T47D (cell line): Measurements from ENCODE around the gene MAPKAP1.

Experiments used
- DNase-seq, 2 experiments: peaks; one replicate each; pipeline versions ENCODE4 v3.0.0 to v3.0.0-alpha.2; 2011 to 2012; ENCODE audit warnings: low read depth in 1 of 2, low spot score in 1 of 2
- JUND ChIP-seq: IDR thresholded peaks from 2 replicates; pipeline ENCODE4 v1.6.1; 2012; ENCODE audit warnings: low read depth
- in situ Hi-C: cut with HindIII; loops from 2 replicates; pipeline ENCODE4 v1.10.0; 2016; ENCODE audit warnings: low sequenced_read_pairs, low pct_unique_long_range_greater_than_20kb

The MAPKAP1 gene

DNA sequence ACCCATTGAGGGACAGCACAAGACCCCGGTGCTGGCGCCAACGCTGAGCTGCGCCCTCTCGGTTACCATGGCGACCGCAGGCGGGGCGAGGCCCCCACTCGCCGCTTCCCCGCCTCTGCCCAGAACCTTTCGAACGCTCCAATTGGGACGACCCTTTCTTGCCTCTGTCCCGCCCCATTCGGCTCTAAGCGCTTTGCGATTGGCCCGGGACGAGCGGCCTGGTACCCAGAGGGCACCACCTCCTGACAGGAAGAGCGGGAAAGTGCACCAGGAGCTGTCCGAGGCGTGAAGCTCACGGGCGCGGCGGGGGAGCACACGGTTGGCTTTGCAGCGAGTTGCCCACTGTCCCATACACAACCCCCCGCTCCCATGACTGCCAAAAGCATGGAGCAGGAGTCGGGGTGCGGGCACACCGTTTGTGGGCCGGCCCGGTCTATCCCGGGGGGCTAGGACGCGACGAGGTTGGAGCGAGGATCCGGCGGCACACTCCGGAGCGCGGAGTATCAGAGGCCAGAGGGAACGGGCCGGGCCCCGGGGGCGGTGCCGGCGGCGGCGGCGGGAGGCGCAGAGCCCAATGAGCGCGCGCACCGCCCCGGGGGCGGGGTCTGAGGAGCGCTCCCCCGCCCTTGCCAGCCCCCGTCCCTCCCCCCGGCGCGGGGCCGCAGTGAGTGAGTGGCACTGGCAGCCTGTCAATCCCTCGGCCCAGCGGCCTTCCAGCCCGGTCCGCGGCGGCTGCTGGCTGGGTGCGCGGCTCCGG, 39.2 kb upstream of the MAPKAP1 start:
- TF ChIP-seq JUND = no peak
- in situ Hi-C loops = no loop called here
- DNase-seq = peak; percentile 99

DNA sequence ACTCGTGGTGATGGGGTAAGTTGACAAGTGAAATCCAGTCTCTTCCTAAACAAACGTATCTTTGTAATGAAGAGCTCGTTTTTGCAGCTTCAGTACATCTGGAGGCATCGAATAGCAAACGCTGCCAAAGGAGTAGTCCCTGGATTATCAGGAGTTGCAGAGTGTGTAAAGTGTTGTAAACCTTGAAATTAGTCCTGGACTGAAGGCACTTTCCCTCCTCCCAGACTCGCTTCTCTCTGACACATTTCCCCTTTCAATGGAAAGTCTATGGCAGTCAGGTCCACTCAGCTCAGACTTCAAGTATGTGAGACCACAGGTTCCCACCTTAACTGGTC, 38.6 kb upstream of the MAPKAP1 start:
- in situ Hi-C loops = no loop called here
- TF ChIP-seq JUND = no peak
- no peak for DNase-seq

DNA sequence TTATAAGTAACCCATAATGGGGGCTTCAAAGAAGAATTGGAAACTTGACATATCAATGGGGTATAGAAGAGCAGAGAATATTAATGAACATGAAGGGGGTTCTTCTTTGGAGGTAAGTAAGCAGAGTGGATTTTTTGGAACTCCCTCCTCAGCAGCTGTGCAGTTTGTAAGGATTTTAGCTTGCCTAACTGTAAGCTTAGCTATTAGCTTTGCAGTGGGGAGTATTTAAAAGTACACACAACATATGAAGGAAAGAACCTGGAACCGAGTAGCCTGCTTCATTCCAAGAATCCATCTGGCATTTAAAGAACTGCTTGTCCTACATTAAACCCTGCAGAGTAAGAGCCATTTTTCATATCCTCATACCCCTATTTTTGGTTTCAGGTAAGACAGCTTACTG, 38.0 kb upstream of the MAPKAP1 start:
- in situ Hi-C loops = no loop called here

DNA sequence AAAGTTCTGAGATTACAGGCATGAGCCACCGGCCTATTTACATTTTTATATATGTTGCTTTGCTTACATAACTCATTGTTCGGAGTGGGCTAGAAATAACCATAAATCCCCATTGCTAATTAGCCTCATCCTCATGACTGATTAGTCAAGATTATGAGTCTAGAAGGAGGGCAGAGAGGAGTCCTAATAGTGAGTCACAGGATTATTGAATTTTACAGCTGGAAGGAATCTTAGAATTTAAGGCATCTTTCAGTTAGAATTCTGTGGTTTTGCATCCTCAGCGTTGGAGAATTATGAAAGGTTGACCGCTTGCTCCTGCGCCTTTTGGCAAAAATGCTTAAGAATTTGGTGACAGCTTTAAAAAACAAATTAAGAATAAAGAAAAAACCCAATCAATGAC, 37.6 kb upstream of the MAPKAP1 start:
- DNase-seq = no peak
- TF ChIP-seq JUND = no peak
- in situ Hi-C loops = no loop called here

More for the DNA sequence above, 38.0 kb upstream of the MAPKAP1 start:
- TF ChIP-seq JUND = no peak
- no peak for DNase-seq

DNA sequence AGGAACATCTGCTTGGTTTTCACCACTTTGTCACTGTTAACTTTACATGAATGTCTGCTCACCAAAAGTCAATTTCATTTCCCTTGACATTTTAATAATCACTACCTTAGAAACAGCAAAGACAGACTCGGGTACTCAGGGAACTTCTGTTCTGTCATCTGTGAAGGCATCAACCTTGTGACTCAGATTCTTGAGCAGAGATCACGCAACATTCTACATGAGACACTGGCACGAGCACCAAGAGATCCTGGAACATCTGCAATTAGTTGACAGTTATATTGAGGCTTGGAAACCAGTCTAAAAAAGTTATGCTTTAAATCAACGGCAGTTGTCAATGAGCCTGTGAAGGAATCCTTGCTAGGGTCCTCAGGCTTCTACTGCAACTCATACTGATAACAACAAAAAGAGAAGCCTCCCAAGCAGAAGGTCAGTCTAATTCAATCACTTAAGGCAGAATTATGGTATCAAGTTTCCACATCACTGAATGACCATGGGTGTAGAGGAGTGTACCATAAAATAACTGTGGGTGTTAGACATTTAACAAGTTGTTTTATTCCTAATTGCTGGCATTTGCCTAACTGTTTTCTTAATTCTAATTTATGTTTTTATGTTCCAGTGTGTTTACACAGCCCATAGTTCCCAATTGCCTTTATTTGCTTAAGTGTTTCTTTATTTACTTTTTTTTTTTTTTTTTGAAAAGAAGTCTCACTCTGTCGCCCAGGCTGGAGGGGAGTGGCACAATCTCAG, 36.8 kb upstream of the MAPKAP1 start:
- in situ Hi-C loops = no loop called here
- no peak for DNase-seq

DNA sequence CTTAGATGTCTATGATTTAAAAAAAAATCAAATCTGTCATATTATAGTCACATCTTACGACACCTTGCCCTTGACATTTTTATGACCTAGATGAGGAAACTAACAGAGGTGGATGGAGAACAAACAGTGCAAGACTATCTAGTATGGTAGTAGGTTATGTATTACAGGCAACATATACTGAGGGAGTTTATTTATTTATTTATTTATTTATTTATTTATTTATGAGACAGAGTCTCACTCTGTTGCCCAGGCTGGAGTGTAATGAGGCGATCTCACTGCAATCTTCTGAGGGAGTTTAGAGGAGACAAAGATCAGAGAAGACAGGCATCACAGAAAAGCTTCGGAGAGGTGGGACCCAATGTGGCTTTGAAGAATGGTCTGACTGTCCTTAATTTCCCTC, 35.6 kb upstream of the MAPKAP1 start:
- no peak for TF ChIP-seq JUND
- in situ Hi-C loops = no loop called here
- no peak for DNase-seq

More for the DNA sequence above, 36.8 kb upstream of the MAPKAP1 start:
- TF ChIP-seq JUND = no peak

DNA sequence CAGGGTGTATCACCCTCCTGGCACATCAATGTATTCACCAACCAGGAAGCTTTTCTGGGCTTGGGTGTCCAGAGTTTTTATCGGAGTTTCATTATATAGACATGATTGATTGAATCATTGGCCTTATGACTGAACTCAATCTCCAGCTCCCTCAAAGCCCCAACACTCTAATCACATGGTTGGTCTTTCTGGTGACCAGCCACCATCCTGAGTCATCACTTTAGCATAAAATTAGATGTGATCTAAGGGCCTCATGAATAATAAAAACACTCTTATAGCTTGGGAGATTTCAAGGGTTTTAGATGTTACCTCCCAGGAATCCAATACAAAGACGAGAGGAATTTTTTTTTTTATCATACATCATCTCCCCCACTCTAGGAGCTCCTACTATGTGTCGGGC, 32.4 kb upstream of the MAPKAP1 start:
- in situ Hi-C loops = no loop called here
- DNase-seq = no peak
- TF ChIP-seq JUND = no peak

DNA sequence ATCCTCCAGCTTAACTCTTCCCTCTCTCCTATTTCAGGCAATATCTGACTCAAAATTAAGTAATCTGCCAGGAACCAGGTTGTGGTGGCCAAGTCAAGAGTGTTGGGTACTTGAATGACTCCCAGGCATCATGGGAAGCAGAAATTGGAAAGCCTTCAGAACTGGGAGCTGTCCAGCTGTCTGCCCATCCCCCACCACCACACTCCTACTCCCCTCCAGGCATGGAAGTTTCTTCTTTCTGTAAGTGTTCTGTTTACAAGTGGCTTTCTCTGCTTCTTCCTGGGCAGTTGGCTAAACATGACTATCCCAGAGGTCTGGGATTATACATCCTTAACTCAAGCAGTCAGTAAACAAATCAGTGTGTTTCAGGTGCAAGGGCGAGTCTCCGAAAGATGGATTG, 25.6 kb upstream of the MAPKAP1 start:
- in situ Hi-C loops = no loop called here
- no peak for TF ChIP-seq JUND
- DNase-seq = peak in 1 of 2 experiments; percentile 90

DNA sequence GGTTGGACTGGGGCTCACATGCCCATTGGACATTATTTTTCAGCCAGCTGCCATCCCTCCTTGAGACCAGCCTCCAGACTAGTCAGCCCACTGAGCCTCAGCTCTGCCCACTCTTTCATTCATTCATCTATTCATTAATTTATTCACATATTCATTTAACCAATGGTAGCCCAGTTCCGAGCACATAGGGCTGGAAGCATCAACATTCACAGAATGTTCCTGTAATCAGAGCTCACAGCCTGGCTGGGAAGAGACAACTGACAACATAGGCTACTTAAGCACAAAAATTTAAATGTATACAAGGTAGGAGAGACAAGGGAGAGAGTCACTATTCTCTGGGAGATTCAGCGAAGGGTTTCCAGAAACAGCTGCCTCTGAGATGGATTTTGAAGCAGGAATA, 23.2 kb upstream of the MAPKAP1 start:
- in situ Hi-C loops = no loop called here
- no peak for TF ChIP-seq JUND
- DNase-seq = no peak

DNA sequence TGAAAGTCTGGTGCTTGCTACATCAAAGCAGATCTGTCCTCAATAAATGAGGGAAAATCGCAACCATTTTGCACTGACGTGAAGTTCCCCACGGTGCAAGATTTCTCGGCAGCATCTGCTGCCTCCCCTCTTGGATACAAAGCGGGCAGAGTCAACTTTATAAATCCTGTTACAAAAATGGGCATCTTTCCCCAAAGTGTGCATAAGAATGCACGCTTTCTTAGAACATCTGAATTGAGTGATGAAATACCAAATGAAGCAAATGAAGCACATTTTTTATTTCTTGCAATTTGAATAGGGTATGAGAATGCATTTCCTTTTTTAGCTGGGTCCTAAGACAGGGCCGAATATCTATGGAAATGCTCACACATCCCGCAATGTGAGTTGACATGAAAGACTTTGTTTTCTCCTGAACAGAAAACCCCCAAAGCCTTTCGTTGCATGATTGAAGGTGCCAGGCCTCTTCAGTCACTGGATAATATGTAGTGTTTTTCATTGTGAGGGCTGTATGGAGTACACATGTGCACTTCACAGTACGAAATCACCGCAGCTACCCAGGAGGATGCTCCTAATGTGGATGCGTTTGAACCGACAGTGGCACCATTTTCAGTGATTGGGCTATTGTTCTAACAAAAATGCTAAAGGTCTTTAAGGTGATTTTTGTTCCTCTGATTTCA, 19.6 kb upstream of the MAPKAP1 start:
- TF ChIP-seq JUND = no peak
- in situ Hi-C loops = no loop called here
- DNase-seq = no peak

DNA sequence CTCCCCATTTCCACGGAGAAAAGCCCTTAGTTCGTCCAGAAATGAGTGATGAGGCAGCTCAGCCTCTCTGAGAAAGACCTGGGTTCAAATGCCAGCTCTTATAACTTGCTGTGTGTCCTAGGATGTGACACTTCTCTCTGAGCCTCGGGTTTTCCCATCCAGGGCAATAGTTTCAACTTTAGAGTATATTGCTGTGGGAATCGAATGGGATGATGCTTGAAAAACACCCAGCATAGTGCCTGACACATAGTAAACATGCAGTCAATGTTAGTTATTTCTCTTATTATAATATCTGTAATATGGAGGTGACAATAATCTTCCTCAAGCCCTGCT, 430 bp upstream of the MAPKAP1 start:
- in situ Hi-C loops = no loop called here
- TF ChIP-seq JUND = no peak
- no peak for DNase-seq

DNA sequence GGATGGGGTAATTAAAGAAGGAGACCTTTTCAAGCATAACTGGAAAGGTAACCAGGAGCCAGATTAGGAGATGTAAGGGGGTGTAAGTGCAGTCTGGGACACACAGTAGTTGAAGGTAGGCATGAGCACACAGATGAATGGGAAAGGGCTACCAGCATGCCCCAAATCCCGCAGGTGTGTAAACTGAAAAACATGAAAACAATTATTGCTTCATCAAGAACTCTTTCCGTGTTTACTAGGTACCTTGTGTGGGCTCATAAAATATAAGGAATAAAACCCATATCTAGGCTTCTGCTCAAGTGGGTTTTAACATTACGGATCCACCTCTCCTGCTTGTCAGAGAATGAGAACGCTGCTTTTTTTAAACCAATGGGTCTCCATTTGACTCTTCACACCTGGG, 1.1 kb downstream of the MAPKAP1 start:
- DNase-seq = no peak
- in situ Hi-C loops = no loop called here
- no peak for TF ChIP-seq JUND

DNA sequence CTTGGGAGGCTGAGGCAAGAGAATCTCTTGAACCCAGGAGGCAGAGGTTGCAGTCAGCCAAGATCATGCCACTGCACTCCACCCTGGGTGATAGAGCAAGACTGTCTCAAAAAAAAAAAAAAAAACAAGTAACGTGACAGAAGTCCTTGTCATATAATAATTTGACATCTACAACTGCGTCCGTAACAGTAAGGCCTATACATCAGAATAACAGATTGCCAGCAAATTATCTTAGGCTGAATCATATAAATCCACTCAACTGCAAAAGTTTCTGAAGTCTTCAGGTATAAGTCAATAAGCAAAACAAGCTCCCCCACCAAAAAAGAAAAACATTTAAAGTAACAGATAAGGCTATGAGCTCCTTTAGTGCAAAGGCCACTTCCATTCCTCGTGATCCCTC, 3.3 kb downstream of the MAPKAP1 start:
- in situ Hi-C loops = no loop called here
- no peak for TF ChIP-seq JUND
- no peak for DNase-seq
